K562 (cell line): Measurements from ENCODE around the gene SIX1.

Experiments
- CHD4 ChIP-seq: fragments of 200-600 bp; sonication (generic); IDR thresholded peaks from 3 replicates; pipeline ENCODE4 v1.6.1; 2012; ENCODE audit warnings: low read depth, mild to moderate bottlenecking, mixed read lengths, low read length, inconsistent platforms; ENCODE audit not compliant: insufficient read depth, insufficient replicate concordance, poor library complexity, severe bottlenecking
- ETV5 ChIP-seq: sonication (generic); formaldehyde crosslinking; IDR thresholded peaks from 2 replicates; pipeline ENCODE4 v1.4.0; 2020; ENCODE audit warnings: low read depth, mild to moderate bottlenecking, missing genetic modification reagents
- FOXJ3 ChIP-seq: sonication (generic); formaldehyde crosslinking; IDR thresholded peaks from 2 replicates; pipeline ENCODE4 v1.4.0; 2020; ENCODE audit warnings: mild to moderate bottlenecking, missing genetic modification reagents
- POLR2A ChIP-seq: fragments of 450-650 bp; conservative IDR thresholded peaks from 2 replicates; pipeline ENCODE4 v1.6.1; 2016
- POLR3A ChIP-seq: IDR thresholded peaks from 2 replicates; pipeline ENCODE4 v1.6.1; 2011; ENCODE audit warnings: borderline replicate concordance, mild to moderate bottlenecking, moderate library complexity; ENCODE audit not compliant: insufficient read length, insufficient read depth; ENCODE audit errors: extremely low read depth
- TF ChIP-seq, protein P1 (sequence below): sonication (generic); formaldehyde crosslinking; IDR thresholded peaks from 2 replicates; pipeline ENCODE4 v1.9.0; 2022; ENCODE audit warnings: mild to moderate bottlenecking, missing genetic modification reagents
- TF ChIP-seq, protein P2 (sequence below), 2 experiments: fragments of 450-650 bp; formaldehyde crosslinking in 1 of 2; IDR thresholded peaks; 2 replicates each; pipeline versions ENCODE4 v1.4.0 to v1.6.1; 2014 to 2020; ENCODE audit warnings: mild to moderate bottlenecking in 2 of 2, borderline replicate concordance in 1 of 2, low read depth in 1 of 2

DNA sequence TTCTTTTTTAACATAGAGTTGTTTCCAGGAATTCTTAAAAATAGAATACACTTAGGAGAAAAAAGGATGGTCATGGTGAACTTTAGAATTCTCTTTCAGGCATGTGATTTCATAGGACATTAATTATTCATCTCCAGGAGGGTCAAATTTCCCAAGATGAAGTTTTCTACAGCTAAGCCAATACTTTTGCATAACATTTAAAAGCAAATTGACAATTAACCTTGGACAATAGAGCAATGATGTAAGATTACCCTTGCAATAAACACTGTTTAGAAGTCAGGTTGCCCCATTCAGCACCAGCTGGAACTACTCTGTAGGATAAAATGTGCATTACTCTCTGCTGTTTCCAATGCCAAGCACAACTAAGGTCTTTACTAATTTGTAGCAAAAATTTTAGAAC lies 49.5 kb downstream of the SIX1 start:
- TF ChIP-seq ETV5 (CRISPR knock-in tag) = no peak
- no peak for TF ChIP-seq POLR2A
- TF ChIP-seq, protein P1, sequence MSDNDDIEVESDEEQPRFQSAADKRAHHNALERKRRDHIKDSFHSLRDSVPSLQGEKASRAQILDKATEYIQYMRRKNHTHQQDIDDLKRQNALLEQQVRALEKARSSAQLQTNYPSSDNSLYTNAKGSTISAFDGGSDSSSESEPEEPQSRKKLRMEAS = no peak
- TF ChIP-seq POLR3A = no peak
- TF ChIP-seq FOXJ3 (CRISPR knock-in tag) = no peak
- TF ChIP-seq CHD4 = no peak
- TF ChIP-seq, protein P2, sequence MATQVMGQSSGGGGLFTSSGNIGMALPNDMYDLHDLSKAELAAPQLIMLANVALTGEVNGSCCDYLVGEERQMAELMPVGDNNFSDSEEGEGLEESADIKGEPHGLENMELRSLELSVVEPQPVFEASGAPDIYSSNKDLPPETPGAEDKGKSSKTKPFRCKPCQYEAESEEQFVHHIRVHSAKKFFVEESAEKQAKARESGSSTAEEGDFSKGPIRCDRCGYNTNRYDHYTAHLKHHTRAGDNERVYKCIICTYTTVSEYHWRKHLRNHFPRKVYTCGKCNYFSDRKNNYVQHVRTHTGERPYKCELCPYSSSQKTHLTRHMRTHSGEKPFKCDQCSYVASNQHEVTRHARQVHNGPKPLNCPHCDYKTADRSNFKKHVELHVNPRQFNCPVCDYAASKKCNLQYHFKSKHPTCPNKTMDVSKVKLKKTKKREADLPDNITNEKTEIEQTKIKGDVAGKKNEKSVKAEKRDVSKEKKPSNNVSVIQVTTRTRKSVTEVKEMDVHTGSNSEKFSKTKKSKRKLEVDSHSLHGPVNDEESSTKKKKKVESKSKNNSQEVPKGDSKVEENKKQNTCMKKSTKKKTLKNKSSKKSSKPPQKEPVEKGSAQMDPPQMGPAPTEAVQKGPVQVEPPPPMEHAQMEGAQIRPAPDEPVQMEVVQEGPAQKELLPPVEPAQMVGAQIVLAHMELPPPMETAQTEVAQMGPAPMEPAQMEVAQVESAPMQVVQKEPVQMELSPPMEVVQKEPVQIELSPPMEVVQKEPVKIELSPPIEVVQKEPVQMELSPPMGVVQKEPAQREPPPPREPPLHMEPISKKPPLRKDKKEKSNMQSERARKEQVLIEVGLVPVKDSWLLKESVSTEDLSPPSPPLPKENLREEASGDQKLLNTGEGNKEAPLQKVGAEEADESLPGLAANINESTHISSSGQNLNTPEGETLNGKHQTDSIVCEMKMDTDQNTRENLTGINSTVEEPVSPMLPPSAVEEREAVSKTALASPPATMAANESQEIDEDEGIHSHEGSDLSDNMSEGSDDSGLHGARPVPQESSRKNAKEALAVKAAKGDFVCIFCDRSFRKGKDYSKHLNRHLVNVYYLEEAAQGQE (IDR thresholded peaks at IDR 0.05; ENCODE audit: borderline replicate concordance) = no peak
- TF ChIP-seq, protein P2 (CRISPR knock-in tag; IDR thresholded peaks at IDR 0.05; ENCODE audit: low read depth) = no peak
